ENCODE data around the gene GLRX3.

The GLRX3 gene

DNA sequence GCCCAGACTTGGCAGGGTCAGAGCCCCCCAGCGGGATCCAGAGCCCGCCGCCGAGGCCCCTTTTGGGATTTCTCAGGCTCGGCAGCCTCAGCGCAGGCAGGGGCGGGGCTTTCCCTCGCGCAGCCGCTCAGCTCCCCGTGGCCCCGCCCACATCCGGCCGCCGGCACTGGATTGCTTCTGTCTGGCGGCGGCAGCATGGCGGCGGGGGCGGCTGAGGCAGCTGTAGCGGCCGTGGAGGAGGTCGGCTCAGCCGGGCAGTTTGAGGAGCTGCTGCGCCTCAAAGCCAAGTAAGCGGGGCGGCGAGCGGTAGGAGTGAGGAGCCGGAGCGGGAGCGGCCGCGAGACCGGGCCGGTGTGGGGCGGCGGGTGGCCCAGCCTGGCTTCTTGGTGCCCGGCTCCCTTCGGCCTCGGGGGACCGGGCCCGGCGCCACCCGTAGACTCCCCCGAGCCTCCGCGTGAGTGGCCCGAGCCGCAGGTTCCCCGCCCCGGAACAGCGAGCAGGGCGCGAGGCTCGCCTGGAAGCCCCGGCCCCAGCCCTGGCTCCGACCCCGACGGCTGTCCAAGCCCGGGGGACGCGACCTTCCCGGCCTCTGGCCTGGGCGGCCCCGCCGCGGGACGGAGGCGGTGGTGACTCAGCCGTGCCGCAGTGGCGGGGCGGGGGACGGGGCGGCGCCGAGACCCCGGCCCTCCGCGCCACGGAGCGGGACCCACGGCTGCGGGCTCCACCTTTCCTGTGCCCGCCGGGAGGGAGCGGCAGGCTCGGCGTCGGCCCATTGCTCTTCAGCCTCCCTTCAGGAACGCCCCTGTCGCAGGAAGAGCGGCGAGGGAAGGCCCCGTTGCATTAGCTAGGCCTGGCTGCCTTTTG, at the start of gene GLRX3:
GLRX3 (plus strand) TSS at position 166 of the 864 bp plus-strand sequence; CDS start at position 196, 30 bp downstream.
- TF ChIP-seq GATA3 (IDR thresholded peaks at IDR 0.05; ENCODE audit: low read depth, low read length): no peak
- TF ChIP-seq GATA2 (IDR thresholded peaks at IDR 0.05; ENCODE audit: low read depth, low read length): no peak

DNA sequence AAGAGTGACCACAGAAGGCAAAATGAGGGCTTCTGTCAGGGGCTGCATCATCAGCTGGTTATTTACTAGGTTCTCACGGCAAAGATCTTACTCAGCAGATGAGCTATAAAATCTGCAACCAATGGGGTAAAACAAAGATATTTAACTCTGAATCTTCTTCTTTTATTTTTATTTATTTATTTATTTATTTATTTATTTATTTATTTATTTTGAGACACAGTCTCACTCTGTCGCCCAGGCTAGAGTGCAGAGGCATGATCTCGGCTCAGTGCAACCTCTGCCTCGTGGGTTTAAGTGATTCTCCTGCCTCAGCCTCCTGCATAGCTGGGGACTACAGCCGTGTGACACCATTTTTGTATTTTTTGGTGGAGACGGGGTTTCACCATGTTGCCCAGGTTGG, 36.8 kb upstream of the GLRX3 start:
- TF ChIP-seq GATA3 (IDR thresholded peaks at IDR 0.05; ENCODE audit: low read depth, low read length) (no peak), GATA2 (IDR thresholded peaks at IDR 0.05; ENCODE audit: low read depth, low read length) (no peak)

DNA sequence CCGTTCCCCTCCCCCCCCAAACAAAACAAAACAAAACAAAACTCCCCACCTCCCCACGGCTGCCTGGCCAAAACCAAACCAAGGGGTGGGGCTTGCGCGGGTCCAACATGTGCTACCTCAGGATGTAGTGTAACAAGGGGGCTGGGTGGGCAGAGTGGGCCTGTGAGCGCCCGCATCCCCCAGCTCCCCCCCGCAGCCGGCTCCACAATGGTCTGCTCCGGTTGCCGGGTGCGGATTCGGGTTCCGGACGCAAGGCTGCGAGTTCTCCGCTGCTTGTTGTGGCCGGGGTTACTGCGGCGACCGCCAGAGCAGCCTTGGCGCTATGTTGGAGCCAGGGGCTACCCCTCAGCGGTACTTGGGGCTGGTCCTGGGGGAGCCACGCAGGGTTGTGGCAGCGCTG, 30.5 kb upstream of the GLRX3 start:
- TF ChIP-seq GATA2 (IDR thresholded peaks at IDR 0.05; ENCODE audit: low read depth, low read length): no peak
- no peak for TF ChIP-seq GATA3 (IDR thresholded peaks at IDR 0.05; ENCODE audit: low read depth, low read length)

DNA sequence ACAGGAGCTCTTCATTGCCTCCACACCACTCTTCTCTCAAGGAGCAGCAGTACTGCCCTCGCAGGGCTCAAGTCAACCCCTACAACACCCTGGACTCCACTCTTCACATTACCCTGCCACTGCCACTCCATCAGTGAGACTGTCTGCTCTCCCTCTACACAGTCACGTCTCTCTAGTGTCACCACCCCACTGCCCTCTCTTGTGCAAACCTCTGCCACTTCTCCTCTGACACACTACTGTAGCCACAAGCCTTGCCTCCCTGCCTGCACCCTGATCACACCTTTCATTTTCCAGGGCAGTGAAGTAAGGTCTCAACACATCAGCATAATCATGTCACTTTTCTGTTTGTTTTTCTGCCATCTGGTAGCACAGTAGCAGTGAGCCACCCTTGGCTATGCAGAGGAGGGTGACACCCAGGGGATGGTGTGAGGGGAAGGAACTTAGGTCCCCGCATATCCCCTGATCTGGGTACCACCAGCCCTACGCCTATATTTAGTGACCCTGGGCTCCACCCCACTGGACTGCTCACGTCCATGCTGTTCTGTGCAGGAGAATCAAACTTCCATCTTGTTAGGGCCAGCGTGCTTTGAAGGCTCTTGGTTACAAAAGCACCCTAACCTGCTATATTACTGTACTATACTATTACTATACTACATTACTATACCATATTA, 27.1 kb upstream of the GLRX3 start:
- TF ChIP-seq GATA2 (IDR thresholded peaks at IDR 0.05; ENCODE audit: low read depth, low read length): no peak
- no peak for TF ChIP-seq GATA3 (IDR thresholded peaks at IDR 0.05; ENCODE audit: low read depth, low read length)

DNA sequence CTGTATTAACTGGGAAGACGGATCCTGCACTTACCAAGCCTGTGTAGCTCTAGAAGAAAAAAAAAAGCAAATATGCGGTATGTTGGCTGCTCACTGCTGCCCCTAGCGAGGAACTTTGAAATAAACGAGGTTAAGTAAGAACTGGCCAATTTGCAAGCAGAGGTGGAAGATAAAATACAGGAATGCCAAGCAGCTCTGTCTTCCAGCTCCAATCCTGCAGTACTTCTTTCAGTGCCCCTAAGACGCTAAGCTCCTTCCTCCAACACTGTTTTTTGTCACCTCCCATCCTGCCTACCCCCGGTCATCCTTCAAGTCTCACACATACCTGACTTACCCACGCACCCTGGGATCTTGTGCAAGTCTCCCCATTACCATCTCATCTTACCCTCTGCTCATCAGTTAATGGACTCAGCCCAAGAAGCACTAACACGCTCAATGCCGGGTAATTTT, 26.4 kb upstream of the GLRX3 start:
- TF ChIP-seq GATA3 (IDR thresholded peaks at IDR 0.05; ENCODE audit: low read depth, low read length) (no peak), GATA2 (IDR thresholded peaks at IDR 0.05; ENCODE audit: low read depth, low read length) (no peak)

DNA sequence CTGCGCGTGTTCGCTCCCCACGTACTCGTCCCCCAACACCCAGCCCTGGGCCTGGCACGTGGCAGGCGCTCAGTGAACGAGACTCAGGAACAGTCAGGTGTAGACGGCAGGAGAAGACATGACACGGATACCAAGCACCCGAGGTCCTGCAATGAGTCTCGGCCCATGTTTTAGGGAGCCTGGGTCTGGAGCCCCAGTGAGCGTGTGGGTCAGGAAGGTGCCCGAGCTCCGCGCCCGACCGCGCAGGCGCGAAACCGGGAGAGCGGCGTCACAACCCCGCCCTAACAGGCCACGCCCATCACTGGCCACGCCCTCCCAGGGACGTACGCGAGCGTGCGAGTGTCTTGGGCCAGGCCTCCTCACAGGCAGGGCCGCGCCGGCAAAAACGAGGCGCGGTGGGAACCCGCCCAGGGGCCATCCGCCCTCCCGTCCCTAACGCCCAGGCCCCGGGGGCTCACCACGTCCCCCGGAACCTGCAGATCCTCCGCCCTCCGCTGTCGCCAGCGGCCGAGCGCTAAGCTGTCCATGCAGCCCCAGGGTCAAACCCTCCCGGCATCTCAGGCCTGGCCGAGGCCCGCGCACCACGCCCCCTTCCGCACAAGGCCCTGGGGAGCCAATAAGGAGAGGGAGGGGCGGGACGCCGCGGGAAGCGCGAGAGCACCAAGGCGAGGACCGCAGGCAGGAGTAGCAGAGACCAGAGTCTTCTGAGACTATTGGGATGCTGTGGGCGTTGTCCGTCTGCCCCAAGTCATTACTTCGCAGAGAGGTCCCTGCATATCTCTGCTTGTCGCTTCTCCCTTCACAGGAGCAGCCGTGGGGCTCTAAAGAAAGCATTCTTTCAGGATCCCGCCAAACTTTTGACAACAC, 25.7 kb upstream of the GLRX3 start, which contains the start of gene C10orf143:
C10orf143 (minus strand) TSS at position 585 of the 867 bp plus-strand sequence; CDS start at position 527, 58 bp downstream.
- TF ChIP-seq GATA2 (IDR thresholded peaks at IDR 0.05; ENCODE audit: low read depth, low read length) (no peak), GATA3 (IDR thresholded peaks at IDR 0.05; ENCODE audit: low read depth, low read length) (no peak)

DNA sequence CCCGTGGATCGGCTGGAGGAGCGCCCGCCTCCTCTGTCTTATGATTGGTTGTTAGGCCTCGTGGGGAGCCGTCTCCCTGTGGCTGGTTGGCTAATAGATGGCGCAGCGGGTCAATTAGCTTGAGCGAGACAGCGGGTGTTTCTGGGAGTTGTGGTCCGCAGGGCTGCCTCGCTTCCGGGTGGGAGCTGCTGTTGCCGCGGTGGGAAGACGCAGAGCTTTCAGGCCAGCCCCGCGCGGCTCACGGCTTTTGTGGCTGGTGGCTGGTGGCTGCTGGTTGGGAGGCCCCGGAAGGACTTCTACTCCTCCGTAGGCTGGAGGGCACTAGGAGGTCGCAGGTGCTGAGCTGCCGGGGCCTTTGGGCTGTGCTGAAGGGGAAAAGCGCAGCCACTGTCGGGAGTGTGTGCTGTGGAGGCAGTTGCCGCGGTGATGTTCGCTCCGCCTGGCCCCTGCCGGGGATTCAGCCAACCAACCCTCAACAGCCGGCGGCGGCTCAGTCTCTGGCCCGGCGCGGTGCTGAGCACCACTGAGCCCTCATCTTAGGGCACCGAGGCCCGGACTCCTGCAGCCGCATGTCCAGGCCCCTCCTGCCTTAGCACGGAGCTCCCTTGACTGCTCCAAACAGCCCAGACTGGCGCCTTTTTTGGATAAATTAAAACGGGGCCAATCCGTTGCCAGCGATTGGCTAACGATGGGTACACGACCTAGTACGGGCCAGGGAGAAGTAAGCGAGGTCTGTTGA, 24.9 kb upstream of the GLRX3 start:
- no peak for TF ChIP-seq GATA2 (IDR thresholded peaks at IDR 0.05; ENCODE audit: low read depth, low read length)
- no peak for TF ChIP-seq GATA3 (IDR thresholded peaks at IDR 0.05; ENCODE audit: low read depth, low read length)

DNA sequence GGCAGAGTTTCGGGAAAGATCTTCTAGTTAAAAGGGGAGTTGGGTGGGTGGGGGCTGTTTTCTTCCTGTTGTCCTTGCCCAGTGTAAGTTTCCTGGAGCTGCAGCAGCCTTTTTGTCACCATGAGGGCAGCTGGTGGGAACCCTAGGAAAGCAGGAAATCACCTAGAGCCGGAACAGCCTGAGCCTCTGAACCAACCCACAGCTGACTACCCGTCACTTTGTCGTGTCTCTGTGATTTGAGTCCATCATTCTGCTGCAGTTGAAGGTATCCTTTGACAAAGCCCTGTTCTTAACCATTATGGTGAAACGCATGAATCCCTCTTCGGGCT, 24.4 kb upstream of the GLRX3 start:
- TF ChIP-seq GATA3 (IDR thresholded peaks at IDR 0.05; ENCODE audit: low read depth, low read length) (no peak), GATA2 (IDR thresholded peaks at IDR 0.05; ENCODE audit: low read depth, low read length) (no peak)

DNA sequence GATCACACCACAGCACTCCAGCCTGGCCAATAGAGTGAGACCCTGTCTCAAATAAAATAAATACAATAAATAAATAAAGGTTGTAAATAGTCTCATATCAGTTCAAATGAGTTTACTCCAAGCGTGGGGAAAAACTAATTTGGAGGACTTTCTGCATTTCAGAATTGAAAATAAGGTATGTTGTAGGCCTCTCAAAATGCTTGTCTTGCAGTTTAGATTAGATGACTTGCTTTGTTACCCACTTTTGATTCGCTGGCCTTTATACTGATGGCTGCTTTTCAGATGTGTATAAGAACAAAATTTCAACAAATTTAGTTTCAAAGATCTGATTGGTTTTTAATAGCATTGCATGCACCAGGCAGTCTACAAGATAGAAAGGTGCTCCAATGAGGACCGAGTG, 23.4 kb upstream of the GLRX3 start:
- TF ChIP-seq GATA3 (IDR thresholded peaks at IDR 0.05; ENCODE audit: low read depth, low read length): no peak
- no peak for TF ChIP-seq GATA2 (IDR thresholded peaks at IDR 0.05; ENCODE audit: low read depth, low read length)

DNA sequence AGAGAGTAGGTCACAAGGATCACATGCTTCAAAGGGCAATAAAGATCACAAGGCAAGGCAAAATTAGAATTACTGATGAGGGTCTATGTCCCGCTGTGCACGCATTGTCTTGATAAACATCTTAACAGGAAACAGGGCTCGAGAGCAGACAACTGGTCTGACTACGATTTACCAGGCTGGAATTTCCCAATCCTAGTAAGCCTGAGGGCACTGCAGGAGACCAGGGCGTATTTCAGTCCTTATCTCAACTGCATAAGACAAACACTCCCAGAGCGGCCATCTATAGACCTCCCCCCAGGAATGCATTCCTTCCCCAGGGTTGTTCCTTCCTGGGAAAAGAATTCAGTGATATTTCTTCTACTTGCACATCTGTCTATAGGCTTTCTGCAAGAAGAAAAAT, 18.7 kb upstream of the GLRX3 start:
- 0 out of 2 replicates have a peak, but pooled peaks have one; percentile 25 for TF ChIP-seq GATA2 (IDR thresholded peaks at IDR 0.05; ENCODE audit: low read depth, low read length)

DNA sequence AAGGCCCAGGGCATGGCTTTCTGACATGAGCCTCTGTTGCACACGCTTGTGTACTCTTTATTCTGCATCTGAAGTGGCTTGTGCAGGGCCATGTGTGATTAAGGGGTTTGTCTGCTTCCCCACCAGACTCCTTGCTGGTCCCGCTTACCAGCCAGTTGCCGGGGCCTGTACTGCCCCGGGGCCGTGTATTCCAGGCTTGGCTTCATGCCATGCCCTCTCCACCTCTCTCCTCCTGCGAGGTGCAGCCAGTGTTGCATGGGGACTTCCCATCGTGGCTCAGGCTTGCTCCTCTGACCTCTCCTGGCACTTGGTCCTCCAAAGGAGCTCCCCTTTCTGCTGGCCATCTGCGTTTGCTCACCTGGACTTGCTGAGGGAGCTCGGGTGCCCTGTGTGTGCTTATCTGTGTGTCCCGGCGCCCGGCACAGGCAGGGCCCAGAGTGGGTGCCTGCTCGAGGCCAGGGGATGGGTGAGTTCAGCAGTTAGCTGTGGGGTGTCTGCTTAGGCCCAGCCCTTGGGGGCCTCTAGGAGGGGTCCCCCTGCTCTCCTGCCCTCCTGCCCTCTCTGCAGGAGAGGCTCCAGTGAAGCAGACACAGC, 14.6 kb upstream of the GLRX3 start:
- TF ChIP-seq GATA2 (IDR thresholded peaks at IDR 0.05; ENCODE audit: low read depth, low read length) (no peak), GATA3 (IDR thresholded peaks at IDR 0.05; ENCODE audit: low read depth, low read length) (no peak)

DNA sequence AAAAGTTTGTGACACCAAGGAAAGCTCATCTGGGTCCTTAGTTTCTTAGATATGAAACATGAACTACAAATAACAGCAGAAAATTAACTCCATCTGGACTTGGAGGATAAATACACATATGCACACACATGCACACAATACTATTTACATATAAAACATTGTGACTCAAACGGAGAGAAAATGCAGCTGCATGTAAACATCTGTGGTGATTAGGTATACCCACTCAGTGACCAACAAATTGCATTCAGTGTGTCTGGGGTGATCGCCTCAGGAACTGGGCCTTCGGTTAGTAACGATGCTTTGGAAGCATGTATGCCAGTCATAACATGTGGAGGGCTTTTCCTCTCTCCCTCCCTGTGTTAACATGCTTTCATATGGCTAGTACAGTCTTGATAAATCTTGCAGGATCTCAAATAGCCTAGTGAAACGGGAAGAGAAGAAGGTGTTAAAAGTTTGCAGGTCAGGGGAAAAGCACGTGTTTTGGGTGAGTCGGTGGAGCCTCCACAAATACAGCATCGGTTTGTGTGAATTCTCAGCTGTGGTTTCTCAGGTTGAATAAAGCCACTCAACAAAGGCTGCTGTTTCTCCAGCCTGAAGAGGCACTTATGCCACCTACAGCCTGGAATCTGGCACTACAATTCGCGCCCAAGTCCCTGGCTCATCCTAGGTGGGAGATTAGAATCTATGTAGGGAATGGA, 8.7 kb upstream of the GLRX3 start:
- TF ChIP-seq GATA3 (IDR thresholded peaks at IDR 0.05; ENCODE audit: low read depth, low read length): no peak
- peak; percentile 92 for TF ChIP-seq GATA2 (IDR thresholded peaks at IDR 0.05; ENCODE audit: low read depth, low read length)

All from SH-SY5Y (cell line).